SU-DHL-6 (cell line): ENCODE measurements around the gene TTC38.
A peak's percentile ranks its signal among the peaks of the same experiment; 100 is the strongest.

ENCODE experiments used
- H2AFZ ChIP-seq: fragments of 200-600 bp; sonication (generic); 2 replicates; pipeline ENCODE4 v1.6.1; 2014; ENCODE audit warnings: low read depth, mild to moderate bottlenecking, moderate library complexity, mixed read lengths, antibody characterized with exemption, low read length; ENCODE audit not compliant: severe bottlenecking
- H3F3A ChIP-seq: fragments of 200-600 bp; shearing (Covaris generic); 2 replicates; pipeline ENCODE4 v1.6.0; 2016; ENCODE audit warnings: antibody characterized with exemption, mild to moderate bottlenecking; ENCODE audit not compliant: insufficient read depth
- H3K27ac ChIP-seq: fragments of 200-600 bp; sonication (generic); 2 replicates; pipeline ENCODE4 v1.5.1; 2016; ENCODE audit warnings: low read depth, mild to moderate bottlenecking, low read length, moderate library complexity, mixed read lengths
- H3K27me3 ChIP-seq: fragments of 200-600 bp; sonication (generic), shearing (Covaris generic); 2 replicates; pipeline ENCODE4 v1.6.0; 2014; ENCODE audit warnings: mild to moderate bottlenecking, low read length
- H3K36me3 ChIP-seq: fragments of 200-600 bp; sonication (generic); 2 replicates; pipeline ENCODE4 v1.6.1; 2014; ENCODE audit warnings: mild to moderate bottlenecking, low read length, mixed read lengths
- H3K4me2 ChIP-seq: fragments of 300-600, 200-600 bp; shearing (Covaris generic), sonication (generic); 2 replicates; pipeline ENCODE4 v1.6.0; 2014; ENCODE audit warnings: low read length, low read depth, mild to moderate bottlenecking; ENCODE audit not compliant: poor library complexity, severe bottlenecking
- H3K4me3 ChIP-seq: fragments of 200-600 bp; sonication (generic); 2 replicates; pipeline ENCODE4 v1.5.1; 2014; ENCODE audit warnings: antibody characterized with exemption, low read length, mild to moderate bottlenecking, mixed read lengths; ENCODE audit not compliant: insufficient read depth, poor library complexity, severe bottlenecking
- H3K79me2 ChIP-seq: fragments of 200-600 bp; sonication (generic); 2 replicates; pipeline ENCODE4 v1.6.1; 2014; ENCODE audit warnings: mild to moderate bottlenecking, low read length, moderate library complexity; ENCODE audit not compliant: insufficient read depth
- H3K9ac ChIP-seq: fragments of 200-600 bp; sonication (generic); 2 replicates; pipeline ENCODE4 v1.7.0; 2014; ENCODE audit warnings: mild to moderate bottlenecking, low read length
- H3K9me2 ChIP-seq: fragments of 200-600 bp; sonication (generic); replicated peaks from 2 replicates; pipeline ENCODE4 v1.6.1; 2014; ENCODE audit warnings: low read length; ENCODE audit not compliant: insufficient read depth
- H3K9me3 ChIP-seq: fragments of 200-600 bp; sonication (generic); 2 replicates; pipeline ENCODE4 v1.6.1; 2014; ENCODE audit warnings: low read length, mixed read lengths; ENCODE audit not compliant: insufficient read depth
- H4K20me1 ChIP-seq: fragments of 200-600 bp; sonication (generic); 2 replicates; pipeline ENCODE4 v1.6.1; 2014; ENCODE audit warnings: low read depth, mild to moderate bottlenecking, antibody characterized with exemption, low read length, moderate library complexity, mixed read lengths
- EZH2phosphoT487 ChIP-seq: fragments of 200-600 bp; sonication (generic), shearing (Covaris generic); conservative IDR thresholded peaks from 2 replicates; pipeline ENCODE4 v1.6.1; 2018; ENCODE audit warnings: mild to moderate bottlenecking, antibody characterized with exemption, low read length, moderate library complexity, mixed read lengths
- TF ChIP-seq, protein P1 (sequence below): fragments of 200-600 bp; sonication (generic); IDR thresholded peaks from one replicate; pipeline ENCODE4 v1.5.1; 2017; ENCODE audit warnings: antibody characterized with exemption, mild to moderate bottlenecking, low read length, moderate library complexity; ENCODE audit not compliant: insufficient read depth, poor library complexity, severe bottlenecking

The TTC38 gene

DNA sequence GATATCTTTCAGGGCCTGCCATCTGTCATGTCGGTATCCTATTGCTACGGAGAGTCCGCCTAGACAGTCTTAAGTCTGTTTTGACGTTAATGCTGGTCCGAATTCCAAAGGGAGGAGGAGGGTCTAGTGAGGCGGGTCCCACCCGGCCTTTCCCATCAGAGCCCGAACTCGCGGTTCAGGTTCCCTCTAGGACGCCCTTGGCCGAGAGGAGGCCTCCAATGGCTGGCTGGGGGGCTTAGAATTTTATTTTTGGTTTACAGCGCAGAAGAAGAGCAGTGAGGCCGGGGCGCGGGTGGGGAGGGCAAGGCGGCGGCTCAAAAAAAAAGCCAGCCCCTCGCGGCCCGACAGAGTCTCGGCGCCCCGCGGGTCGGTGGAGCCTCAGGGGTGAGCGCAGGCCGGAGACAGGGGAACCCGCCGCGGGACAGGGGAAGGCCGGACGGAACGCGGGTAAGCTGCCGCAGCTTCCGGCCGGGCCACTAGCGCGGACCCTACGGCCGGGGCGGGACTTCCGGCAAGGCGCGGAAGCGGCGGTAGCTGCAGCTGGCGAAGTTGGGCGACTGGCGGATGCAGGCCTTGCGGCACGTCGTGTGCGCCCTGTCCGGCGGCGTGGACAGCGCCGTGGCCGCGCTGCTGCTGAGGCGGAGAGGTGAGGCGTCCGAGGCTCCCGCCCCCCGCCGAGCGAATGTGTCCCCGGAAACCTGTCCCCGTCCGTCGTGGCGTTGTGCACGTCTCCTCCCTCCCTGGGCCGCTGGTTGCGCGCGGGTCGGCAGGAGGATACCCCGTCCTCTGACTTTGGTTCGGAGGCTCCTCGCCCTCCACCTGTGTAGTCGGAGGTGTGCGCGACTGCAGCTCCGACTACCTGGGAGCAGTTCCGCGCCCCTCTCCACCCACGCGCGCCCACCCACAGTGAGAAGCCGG, 67.7 kb downstream of the TTC38 start, which contains the start of gene TRMU:
TRMU (plus strand) TSS at position 514 of the 918 bp plus-strand sequence; CDS start at position 565, 51 bp downstream.
- Histone ChIP-seq H3K9me3 (no peaks in the 10 kb centered on the region), H3K36me3 (no peaks in the 10 kb centered on the region), H3K4me2 (peak within 1 kb of the TSS; percentile 92), H2AFZ (peak within 1 kb of the TSS; percentile 94), H3K27ac (peak within 1 kb of the TSS; percentile 55), H3K9ac (peak within 1 kb of the TSS; percentile 82), H3K4me3 (peak within 1 kb of the TSS; percentile 74), H4K20me1 (no peaks in the 10 kb centered on the region), H3K79me2 (peaks cover 24% of the 10 kb centered on the region), H3K27me3 (no peaks in the 10 kb centered on the region), H3F3A (peaks cover 15% of the 10 kb centered on the region), H3K9me2 (no peaks in the 10 kb centered on the region)
- TF ChIP-seq EZH2phosphoT487, result no peak
- TF ChIP-seq, protein P1, sequence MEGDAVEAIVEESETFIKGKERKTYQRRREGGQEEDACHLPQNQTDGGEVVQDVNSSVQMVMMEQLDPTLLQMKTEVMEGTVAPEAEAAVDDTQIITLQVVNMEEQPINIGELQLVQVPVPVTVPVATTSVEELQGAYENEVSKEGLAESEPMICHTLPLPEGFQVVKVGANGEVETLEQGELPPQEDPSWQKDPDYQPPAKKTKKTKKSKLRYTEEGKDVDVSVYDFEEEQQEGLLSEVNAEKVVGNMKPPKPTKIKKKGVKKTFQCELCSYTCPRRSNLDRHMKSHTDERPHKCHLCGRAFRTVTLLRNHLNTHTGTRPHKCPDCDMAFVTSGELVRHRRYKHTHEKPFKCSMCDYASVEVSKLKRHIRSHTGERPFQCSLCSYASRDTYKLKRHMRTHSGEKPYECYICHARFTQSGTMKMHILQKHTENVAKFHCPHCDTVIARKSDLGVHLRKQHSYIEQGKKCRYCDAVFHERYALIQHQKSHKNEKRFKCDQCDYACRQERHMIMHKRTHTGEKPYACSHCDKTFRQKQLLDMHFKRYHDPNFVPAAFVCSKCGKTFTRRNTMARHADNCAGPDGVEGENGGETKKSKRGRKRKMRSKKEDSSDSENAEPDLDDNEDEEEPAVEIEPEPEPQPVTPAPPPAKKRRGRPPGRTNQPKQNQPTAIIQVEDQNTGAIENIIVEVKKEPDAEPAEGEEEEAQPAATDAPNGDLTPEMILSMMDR, result no peak

DNA sequence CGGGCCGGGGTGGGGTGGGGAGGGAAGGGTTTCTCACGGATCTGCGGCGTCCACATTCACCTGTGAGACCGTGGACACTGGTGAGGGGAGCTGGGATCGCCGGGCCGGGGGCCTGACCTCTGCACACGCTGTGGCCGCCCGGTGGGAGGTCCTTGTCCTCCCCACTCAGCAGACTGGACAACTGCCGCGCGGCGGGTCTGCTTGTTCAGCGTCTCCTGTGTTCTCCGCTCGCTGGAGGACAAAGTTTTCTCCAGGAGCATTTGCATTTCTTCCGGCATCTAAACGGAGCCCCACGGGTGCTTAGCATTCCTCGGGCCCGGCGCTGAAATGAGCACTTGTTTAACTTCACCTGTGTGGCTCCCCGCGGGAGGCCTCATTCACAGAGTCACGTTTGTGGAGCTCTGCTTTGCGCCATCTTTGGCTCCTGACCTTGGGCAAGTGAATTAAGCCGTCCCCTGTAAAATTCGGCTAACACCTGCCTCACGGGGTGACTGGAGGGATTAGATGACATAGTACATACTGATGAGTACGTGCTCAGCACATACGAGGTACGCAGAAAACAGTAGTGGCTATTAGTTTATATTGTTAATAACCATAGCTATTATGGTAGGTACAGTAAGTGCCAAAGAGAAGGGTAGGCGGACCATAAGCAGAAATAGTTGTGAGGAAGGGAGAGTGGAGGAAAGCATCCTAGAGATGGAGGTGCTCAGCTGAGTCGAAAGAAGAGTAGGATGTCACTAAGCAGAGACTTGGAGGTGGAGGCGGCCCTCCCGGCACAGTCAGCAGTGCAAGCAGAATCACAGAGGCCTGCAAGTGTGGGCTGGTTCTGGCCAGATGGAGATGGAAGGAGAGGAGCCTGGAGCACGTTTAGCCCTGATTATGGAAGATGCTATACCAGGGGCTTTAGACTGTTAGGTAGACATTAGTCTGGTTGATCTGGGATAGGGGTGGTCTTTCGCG, 68.6 kb downstream of the TTC38 start:
- peaks cover 24% of the 10 kb centered on the region for H3K79me2 ChIP-seq
- no peak for TF ChIP-seq EZH2phosphoT487
- TF ChIP-seq, protein P1, result no peak

DNA sequence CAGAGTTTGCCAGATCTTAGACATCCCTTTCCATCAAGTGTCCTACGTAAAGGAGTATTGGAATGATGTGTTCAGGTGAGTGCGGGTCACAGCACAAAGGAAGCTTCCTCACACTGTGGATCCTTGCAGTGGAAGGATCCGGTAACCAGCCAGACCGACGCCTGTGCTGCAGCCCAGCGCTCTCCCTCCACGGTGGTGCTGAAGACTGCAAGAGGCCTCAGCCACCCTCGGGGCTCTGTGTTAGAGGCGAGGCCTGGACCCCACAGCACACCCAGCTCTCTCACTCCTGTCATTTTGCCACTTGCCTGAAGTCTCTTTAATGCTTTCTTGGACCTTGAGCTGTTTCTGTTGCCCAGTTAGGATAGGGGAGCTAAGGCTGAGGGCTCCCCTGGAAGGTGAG, 70.1 kb downstream of the TTC38 start:
- Histone ChIP-seq H3K27me3 (no peaks in the 10 kb centered on the region), H3F3A (peaks cover 15% of the 10 kb centered on the region), H3K79me2 (peaks cover 24% of the 10 kb centered on the region), H3K27ac (no peak overlapping the region), H3K36me3 (no peaks in the 10 kb centered on the region), H2AFZ (no peak overlapping the region), H3K4me3 (no peak overlapping the region), H3K9me2 (no peaks in the 10 kb centered on the region), H3K9me3 (no peaks in the 10 kb centered on the region), H4K20me1 (no peaks in the 10 kb centered on the region), H3K9ac (no peak overlapping the region), H3K4me2 (no peak overlapping the region)
- TF ChIP-seq EZH2phosphoT487, result no peak
- TF ChIP-seq, protein P1, result no peak

More for the DNA sequence above, 68.6 kb downstream of the TTC38 start:
- Histone ChIP-seq H3F3A (peaks cover 15% of the 10 kb centered on the region), H3K9ac (peak overlapping the region; percentile 82), H3K36me3 (no peaks in the 10 kb centered on the region), H3K4me3 (peak overlapping the region; percentile 74), H3K9me2 (no peaks in the 10 kb centered on the region), H2AFZ (peak overlapping the region; percentile 4), H3K9me3 (no peaks in the 10 kb centered on the region), H3K4me2 (peak overlapping the region; percentile 92), H4K20me1 (no peaks in the 10 kb centered on the region), H3K27ac (no peak overlapping the region), H3K27me3 (no peaks in the 10 kb centered on the region)
